RKO (cell line): ENCODE measurements around the gene MTPN.

Experiments used
- DNase-seq: peaks from one replicate; pipeline ENCODE4 v3.0.0-alpha.2; 2016; ENCODE audit warnings: low spot score

The MTPN gene

GRCh38 chr7:135981958-135982646 lies 4.9 kb upstream of the MTPN start:
- DNase-seq = no peak

- peak; percentile 51 for DNase-seq
These were observed 3.6 kb upstream of the MTPN start for GRCh38 chr7:135980665-135981180.

- peak; percentile 81 for DNase-seq
These were observed 2.9 kb upstream of the MTPN start for GRCh38 chr7:135980012-135980551.

DNA sequence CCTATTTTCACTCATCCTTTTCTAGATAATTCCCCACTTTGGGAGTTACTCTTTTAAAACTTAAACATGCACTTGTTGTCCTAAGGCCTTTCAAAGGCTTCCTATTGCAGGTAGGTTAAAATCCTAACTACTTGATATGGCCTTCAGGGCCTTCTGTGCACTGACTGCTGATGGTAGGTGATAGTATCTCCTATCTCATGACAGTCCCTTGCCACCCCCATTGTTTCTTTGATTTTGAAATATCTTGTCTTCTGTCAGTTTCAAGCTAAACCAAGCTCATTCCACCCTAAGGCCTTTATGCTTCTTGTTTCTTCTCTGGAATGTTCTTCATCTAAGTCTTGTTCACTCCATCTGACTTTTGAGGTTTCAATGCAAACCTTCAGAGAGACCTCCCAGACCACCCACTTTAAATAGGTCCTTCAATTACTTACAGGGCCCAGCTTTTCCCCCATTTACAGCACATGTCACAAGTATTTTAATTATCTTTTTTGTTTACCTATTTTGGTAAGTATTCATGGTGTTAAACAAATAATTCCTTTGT lies 2.4 kb upstream of the MTPN start:
- no peak for DNase-seq

DNA sequence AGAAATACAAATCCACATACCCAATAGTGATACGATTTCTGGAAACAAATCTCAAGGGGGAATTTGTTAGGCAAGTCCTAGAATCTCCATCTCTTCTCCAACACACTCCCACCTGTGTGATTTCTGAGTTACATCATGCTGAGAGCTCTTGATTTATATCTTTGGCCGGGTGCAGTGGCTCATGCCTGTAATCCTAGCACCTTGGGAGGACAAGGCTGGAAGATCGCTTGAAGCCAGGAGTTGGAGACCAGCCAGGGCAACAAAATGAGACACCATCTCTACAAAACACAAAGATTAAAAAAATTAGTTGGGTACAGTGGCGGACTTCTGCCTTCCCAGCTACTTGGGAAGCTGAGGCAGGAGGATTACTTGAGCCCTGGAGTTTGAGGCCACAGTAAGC lies 1.5 kb upstream of the MTPN start:
- no peak for DNase-seq

GRCh38 chr7:135977742-135978066 lies 545 bp upstream of the MTPN start:
- no peak for DNase-seq

- DNase-seq = peak; percentile 57
These were observed 700 bp downstream of the MTPN start for GRCh38 chr7:135976312-135977006.

DNA sequence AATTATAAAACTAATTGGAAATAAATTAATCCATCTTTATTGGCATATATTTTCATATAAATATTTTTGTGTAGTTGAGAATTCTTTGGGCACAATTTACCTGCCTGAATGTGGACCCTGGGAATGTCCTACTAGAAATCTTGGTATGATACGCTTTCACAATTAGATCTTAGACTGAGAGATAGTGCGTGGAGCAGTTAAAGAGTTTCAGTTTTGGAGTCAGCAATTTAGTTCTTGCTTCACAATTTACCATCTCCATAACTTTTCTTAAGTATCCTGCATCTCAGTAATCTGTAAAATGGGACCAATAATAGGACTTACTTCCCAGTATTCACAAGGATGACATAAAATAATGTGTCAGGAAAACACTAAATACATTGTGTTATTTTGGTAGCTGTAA lies 2.0 kb downstream of the MTPN start:
- no peak for DNase-seq

- peak; percentile 31 for DNase-seq
These were observed 2.5 kb downstream of the MTPN start for GRCh38 chr7:135974667-135975066.

- no peak for DNase-seq
These were observed 5.8 kb downstream of the MTPN start for GRCh38 chr7:135971366-135971725.

DNA sequence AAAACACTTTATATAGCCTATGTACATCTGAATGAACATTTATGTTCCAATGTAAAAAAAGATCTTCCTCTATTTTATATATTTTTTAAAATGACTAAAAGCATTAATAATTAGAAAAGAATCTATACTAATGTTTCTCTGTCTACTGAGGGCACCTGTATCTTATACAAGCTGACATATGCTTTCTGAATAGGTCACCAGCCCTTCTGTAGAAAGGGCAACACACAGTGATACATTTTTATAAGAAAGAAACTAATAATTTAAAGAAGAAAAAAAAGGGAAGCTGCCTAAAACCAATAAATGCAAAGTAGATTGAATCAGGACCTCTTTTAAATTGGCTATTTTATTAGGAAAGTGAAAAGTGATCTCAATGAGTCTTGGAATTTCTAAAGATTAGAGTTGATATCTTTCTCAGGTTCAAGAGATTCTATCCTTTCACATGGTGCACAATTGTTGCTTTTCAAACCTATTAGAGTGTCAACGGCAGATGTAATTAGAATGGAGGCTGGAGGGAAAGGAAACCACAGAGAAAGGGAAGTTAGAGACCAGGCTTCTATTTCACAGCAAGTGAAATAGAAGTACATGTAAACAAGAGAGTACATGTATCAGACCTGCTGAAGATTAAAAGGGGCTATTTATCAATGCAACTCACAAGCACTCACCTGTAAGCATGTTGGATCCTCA lies 6.3 kb downstream of the MTPN start:
- DNase-seq = no peak

DNA sequence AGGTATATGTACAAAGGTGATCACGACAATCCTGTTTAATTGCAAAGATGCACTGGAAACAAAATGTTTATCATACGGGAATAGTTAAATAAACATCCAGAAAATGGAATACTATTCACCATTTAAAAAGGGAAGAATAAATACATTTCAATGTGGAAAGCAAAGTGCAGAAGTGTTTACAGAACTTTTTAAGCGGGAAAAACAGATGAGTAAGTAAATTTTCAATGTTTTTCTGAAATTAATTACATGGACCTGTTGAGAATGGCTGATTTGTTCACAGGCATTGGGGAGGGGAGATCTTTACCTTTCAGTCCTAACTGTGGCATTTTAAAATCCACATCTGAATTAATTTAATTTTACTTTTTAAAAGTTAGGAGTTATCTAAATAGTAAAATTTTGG lies 7.1 kb downstream of the MTPN start:
- no peak for DNase-seq

DNA sequence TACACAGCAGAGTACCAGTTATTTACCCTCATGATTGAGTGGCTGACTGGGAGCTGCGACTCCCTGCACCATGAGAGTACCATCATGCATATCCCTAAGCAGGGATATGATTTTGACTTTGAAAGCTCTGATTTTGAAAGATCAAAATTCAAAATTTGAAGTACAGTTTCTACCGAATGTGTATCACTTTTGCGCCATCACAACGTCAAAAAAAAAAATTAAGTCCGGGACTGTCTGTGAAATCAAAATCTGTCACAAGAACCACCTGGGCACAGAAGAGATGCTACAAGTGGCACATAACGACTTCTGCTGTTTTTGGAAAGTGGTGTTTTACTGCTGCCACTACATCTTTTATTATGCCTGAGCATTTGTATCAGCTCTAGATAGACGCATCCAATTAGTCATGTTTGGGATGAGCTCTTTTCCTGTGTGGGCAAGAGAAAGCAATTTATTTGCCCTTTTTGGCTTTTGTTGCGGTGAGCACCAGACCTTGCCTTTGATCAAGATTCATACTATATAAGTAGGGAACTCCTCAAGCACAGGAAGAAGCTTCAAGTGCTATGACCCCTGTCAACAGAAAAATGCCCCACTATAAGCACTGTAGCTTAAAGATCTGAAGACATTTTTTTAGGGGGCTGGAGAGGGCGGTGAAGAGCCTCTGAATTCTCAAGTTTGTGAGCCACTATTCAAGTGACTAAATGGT lies 10.7 kb downstream of the MTPN start:
- no peak for DNase-seq

DNA sequence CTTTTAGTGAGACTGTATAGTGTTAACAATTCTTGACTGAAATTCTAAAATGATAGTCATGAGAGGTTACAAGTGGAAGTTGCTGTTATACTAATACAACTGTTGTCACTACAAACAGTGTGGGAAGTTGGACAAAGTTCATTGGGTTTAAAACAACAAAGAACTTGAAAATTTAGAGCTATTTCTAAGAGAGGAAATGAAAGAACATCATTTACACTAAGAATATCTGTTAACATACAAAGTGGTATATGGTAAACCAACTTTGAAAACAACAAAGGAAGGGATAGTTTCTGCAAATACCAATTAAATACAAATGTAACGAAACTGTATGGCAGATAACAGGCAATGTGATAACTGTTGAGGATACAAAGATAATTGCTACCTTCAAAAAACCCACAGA lies 11.6 kb downstream of the MTPN start:
- no peak for DNase-seq

GRCh38 chr7:135964791-135965190 lies 12.4 kb downstream of the MTPN start:
- DNase-seq = peak; percentile 25

GRCh38 chr7:135964274-135964673 lies 12.9 kb downstream of the MTPN start:
- DNase-seq = no peak

- DNase-seq = no peak
These were observed 14.4 kb downstream of the MTPN start for GRCh38 chr7:135962802-135963201.

DNA sequence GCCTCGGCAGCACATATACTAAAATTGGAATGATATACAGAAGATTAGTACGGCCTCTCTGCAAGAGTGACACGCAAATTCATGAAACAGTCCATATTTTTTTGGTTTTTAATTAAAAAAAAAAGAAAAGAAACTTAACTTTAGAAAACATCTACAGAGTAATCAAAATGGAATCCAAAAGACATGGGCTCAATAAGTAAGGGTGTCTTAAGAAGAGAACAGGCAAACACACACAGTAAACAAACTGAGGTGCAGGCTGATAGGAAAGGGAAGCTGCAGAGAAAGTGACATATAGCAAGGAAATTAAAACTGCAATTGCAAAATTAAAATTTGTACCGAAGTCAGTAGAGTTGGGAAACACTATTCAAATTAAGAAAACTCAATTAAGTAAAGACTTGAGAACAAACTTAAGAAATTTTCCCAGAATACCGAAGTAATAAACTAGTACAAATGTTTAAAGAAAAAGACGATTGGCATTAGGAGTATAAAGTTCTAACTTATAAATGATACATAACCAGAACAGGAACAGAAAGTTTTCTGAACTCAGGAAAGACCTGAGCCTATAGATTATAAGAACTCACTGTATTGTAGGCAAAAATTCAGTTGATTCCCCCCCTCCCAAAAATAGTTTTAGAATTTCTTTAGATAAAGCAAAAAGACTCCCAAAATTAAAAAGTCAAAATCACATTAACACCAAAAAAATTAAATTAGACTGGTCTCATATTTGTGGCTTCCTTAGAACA lies 16.3 kb downstream of the MTPN start:
- DNase-seq = no peak

GRCh38 chr7:135959646-135960363 lies 17.4 kb downstream of the MTPN start:
- no peak for DNase-seq

DNA sequence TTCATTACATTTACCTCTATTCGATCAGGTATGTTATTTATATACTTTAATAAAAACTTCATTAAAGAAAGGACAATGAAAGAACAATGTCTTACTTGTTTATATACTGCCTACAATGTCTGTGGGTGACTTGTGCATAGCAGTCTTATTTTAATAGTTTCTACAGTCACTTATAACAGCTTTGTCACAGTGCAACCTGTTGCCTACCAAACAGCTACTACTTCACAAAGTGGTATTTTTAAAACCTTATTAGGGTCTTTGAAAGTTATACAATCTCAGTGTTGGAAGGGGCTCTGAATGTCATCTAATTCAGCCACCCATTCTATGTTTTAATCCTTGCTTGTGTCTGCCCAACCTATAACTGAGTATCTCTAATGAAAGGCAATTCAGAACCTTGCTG lies 19.0 kb downstream of the MTPN start:
- DNase-seq = no peak

DNA sequence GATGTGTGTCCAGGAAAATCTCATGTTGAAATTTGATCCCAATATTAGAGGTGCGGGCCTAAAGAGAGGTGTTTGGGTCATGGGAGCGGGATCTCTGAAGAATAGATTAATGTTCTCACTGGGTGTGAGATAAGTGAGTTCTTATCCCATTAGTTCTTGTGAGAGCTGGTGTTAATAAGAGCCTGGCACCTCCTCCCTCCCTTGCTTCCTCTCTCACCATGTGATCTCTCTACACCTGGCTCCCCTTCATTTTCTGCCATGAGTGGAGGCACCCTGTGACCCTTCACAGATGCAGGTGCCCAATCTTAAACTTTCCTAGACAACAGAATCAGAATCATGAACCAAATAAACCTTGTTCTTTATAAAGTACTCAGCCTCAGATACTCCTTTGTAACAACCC lies 19.5 kb downstream of the MTPN start:
- DNase-seq = no peak
